Cerebellar nuclear complex (tissue), 1 donor: ENCODE data around the gene TOR2A.

Experiments used
- DNase-seq, 2 experiments: peaks; one replicate each; lab custom pipeline; 2025; lab: John Stamatoyannopoulos, UW

Gene TOR2A

GRCh38 chr9:127698985-127699670 lies 36.0 kb downstream of the TOR2A start:
- DNase-seq = peak; percentile 80 to 97

DNA sequence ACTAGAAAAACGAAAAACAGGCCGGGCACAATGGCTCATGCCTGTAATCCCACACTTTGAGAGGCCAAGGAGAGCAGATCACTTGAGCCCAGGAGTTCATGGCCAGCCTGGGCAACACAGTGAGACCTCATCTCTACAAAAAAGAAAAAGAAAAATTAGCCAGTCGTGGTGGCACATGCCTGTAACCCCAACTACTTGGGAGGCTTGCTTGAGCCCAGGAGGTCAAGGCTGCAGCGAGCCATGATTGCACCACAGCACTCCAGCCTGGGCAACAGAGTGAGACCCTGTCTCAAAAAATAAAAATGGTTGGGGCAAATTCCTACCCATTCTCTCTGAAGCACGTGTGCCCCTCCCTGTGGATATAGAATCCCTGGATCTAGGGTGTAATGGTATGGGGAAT lies 36.7 kb downstream of the TOR2A start:
- DNase-seq = no peak

- no peak for DNase-seq
Observed at GRCh38 chr9:127697575-127697974, 37.5 kb downstream of the TOR2A start.

DNA sequence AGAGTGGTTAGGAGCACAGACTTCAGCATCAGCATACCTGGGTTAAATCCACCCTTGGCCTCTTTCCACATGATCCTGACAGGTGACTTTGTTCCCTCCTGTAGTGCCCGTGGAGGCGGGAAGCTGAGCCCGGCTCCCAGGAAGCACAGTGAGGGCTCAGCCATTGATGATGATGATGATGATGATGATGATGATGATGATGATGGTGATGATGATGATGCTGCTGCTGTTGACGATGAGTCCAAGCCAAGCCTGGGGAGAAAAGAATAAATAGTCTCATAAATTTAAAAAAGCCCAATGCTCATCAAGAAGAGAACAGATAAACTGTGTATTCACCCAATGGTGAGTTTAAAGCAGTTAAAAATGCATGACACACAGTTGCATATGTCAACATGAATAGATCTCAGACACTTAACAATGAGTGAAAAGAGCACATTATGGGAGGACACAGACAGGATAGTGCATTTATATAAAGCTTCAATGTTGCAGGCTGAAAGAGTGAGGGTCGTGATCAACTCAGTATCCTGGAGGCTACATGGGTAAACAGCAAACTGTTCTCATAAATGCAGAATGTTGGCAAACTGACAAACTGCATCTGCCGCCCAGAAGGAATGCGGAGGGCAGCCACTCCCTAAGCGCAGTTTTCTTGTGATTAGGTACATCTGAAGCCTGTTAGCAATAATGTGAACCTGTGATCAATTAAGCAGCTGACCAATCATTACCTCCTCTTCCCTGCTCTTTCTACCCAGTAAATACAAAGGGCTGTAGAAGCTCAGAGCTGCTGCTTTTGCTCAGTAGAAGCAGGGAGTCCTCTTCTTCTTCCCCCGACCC lies 40.0 kb downstream of the TOR2A start:
- DNase-seq = no peak

DNA sequence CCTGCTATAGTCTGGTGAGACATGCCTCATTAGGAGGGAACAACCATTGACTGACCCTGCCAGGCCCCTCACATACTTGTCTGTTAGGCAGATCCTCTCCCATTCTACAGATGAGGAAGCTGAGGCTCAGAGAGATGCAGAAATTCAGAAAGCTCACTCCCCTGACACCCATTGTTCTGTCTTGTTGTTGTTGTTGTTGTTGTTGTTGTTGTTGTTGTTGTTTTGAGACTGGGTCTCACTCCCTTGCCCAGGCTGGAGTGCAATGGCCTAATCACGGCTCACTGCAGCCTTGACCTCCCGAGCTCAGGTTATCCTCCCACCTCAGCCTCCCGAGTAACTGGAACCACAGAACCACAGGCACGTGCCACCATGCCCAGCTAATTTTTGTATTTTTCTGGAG lies 41.4 kb downstream of the TOR2A start:
- DNase-seq = no peak

- no peak for DNase-seq
Observed at GRCh38 chr9:127693143-127693542, 42.0 kb downstream of the TOR2A start.

DNA sequence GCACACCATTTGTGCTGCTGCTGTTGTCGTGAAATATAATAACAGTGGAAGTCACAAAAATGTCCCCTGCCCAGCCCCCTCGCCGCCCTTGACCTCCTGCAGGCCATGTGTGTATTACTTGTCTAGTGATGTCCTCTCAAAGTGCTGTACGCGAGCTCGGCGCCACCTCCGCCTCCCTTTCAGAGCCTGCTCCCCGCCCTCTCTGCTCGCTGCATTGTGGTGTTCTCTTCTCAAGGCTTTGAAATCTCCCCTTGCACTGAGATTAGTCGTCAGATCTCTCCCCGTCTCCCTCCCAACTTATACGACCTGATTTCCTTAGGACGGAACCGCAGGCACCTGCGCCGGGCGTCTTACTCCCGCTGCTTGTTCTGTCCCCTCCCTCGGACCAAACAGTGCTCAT lies 43.0 kb downstream of the TOR2A start:
- DNase-seq = no peak

- DNase-seq = no peak
Observed at GRCh38 chr9:127690735-127691134, 44.4 kb downstream of the TOR2A start.

GRCh38 chr9:127689329-127690000 lies 45.6 kb downstream of the TOR2A start:
- DNase-seq = no peak

DNA sequence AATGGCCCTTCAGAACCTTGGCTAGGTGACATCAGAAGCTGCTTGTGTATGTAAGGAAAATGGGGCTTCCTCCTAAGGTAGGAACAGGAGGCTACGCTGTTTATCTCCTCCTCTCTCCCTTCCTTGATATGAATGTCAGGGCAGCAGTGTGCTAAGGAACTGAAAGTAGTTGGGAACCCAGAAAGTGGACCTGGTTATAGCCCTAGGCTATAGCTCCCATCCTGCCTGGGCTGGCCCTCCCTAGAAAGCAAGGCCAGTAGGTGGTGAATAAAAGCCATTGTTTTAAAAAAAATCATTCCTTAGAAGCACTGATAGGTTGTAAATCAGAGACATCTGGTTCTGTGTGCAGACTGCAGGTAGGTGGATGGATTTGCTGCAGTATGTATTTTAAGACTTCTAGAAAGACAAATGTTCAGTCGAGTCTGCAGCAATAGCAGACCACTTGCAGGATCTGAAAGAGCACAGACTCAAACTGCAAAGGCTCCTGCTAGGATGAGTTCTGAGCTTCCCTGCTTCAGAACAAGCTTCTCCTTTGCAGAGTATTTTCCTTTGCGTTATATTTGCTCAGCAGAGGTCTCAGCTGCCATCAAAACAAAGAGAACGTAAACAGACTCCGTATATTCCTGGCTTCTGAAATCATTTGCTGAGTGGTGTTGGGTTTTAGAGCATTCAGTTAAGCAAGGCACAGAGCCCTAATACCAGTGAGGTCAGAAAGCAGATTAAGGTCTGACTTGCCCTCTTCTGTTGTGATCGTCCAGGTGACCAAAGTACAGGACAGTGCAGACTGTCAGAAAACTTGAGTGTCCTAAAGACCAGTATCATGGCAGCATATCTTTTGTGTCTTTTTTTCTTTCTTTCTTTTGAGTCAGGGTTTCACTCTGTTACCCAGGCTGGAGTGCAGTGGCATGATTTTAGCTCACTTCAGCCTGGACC lies 48.4 kb downstream of the TOR2A start:
- DNase-seq = no peak

DNA sequence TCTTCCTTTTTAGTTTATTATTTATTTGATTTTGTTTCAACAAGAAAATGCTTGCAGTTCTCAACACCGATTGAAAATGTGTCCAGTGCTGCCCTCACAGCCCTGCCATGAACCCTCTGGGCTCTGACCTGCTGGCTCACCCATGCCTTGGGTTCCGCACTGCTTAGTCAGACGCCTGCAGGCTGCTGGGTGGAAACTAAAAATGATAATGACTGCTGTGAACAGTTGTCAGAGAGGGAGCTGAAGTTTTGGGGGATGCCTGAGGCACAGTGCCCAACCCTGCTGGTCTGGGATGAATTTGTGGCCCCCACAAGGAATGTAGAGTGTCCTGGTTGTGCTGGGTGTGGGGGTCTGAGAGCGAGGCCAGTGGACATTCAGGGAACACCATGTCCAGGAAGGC lies 50.5 kb downstream of the TOR2A start:
- no peak for DNase-seq

GRCh38 chr9:127683723-127684122 lies 51.4 kb downstream of the TOR2A start:
- DNase-seq = no peak

DNA sequence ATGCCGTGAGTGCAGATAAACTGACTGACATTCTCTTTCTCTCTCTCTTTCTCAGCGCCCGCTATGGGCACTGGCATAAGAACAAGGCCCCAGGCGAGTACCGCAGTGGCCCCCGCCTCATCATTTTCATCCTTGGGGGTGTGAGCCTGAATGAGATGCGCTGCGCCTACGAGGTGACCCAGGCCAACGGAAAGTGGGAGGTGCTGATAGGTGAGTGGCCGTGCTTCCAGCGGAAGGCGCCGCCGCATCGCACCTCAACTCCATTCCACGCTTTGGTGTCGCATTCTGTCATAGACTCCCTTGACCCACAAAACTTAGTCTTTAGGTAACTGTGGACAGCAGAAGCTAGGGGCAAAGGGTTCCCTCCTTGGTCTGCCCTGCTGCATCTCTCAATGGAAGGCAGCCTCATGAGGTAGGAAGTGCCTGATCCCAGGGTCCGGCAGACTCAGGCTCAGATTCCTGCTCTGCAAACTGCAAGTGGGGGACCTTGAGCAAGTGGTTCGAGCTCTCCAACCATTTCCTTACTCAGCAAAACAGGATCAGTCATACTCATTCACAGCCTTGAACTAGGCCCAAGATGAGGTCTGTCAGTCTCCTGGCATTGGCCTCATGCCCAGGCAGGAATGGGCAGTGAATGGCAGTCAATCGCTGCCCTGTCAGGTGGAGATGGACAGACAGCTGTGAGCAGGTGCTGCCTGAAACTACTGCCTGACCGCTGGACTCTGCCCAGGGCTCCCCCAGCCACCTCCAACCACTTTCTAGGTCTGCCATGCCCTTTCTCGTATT lies 52.5 kb downstream of the TOR2A start:
- DNase-seq = no peak
